ENCODE data around the gene TYK2.

DNA sequence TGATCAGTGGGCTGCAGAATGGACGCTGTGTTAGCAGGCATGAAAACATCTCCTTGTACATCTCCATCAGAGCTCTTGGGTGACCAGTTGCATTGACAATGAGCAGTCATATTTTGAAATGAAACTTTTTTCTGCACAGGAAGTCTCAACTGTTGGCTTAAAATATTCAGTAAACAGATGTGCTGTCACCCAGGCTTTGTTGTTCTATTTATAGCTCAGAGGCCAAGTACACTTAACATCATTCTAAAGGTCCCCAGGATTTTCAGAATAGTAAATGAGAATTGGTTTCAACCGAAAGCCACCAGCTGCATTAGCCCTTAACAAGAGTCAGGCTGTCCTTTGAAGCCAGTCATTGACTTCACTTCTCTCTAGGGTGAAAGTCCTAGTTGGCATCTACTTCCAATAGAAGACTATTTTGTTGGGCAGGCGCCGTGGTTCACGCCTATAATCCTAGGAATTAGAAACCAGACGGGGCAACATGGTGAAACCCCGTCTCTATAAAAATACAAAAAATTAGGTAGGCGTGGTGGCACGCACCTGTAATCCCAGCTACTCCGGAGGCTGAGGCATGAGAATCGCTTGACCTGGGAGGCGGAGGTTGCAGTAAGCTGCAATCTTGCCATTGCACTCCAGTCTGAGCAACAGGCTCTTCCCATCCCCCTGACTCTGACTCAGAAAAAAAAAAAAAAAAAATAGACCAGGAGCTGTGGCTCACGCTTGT is 32.0 kb upstream of the TYK2 start:
- TF ChIP-seq, protein P1, sequence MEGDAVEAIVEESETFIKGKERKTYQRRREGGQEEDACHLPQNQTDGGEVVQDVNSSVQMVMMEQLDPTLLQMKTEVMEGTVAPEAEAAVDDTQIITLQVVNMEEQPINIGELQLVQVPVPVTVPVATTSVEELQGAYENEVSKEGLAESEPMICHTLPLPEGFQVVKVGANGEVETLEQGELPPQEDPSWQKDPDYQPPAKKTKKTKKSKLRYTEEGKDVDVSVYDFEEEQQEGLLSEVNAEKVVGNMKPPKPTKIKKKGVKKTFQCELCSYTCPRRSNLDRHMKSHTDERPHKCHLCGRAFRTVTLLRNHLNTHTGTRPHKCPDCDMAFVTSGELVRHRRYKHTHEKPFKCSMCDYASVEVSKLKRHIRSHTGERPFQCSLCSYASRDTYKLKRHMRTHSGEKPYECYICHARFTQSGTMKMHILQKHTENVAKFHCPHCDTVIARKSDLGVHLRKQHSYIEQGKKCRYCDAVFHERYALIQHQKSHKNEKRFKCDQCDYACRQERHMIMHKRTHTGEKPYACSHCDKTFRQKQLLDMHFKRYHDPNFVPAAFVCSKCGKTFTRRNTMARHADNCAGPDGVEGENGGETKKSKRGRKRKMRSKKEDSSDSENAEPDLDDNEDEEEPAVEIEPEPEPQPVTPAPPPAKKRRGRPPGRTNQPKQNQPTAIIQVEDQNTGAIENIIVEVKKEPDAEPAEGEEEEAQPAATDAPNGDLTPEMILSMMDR (IDR thresholded peaks at IDR 0.05): no peak
- TF ChIP-seq POLR2A (IDR thresholded peaks at IDR 0.05) (no peak), EP300 (IDR thresholded peaks at IDR 0.05) (no peak)

Measured in suprapubic skin (tissue), 3 donors.